ENCODE measurements around the gene ARPC4. TPM values are rescaled to one million over a fixed set of nuclear protein-coding genes. Genes with fewer than 3 reads are reported as not detected.
"Not testable (repeated sequence)": the region's sequence is repeated elsewhere in the genome, so short reads cannot be mapped to it uniquely, and the experiment has no call there.

Gene ARPC4
- total RNA-seq, 4 donors from 2014 or later, result 96.3 to 169 (median 125) TPM

DNA sequence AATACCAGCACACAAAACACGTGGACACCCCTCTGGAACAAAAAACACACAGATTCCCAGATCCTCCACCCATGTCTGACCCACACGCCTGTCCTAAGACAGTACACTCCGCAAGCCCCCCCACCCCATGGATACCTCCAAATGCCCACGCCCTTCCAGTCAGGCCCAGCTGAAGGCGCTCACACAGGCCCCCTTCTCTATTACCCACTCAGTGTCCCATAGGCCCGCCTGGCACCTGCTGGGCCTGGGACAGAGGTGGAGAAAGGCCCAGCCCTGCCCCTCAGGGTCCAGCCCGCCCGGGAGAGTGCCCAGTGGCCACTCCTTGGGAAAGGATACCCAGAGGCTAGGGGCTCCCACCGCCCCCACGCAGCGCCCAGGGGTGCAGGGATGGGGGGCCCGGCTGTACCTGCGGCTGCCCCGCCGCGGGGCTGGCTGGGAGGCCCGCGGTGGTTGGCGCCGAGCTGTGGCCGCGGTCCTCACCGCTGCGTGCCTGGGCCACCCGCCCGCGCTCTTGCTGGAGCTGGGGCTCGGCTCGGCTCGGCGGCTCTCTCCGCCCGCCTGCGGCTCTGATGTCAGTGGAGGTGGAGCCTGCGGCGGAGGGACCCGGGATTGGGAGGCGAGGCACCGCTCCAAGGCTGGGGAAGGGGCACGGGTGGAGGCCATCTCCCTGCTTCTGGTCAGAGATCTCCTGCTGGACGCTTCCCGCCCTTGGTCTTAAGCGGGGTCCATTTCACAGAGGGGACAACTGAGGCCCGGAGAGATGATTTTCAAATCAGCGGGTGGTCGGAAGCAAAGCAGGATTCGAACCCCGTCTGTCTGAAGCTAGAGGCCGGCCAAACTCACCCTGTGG lies 23.2 kb upstream of the ARPC4 start, which contains the start of gene CAMK1:
Gene CAMK1 (minus strand): TSS at position 522 of the 850 bp plus-strand sequence. CDS start 2,198 bp downstream, outside the sequence.
- Histone ChIP-seq H3K36me3 (peaks cover 0 to 16% (median 0%) of the 10 kb centered on the region in 3 donors), H3K9me3 (no peaks in the 10 kb centered on the region), H3K27me3 (no peaks in the 10 kb centered on the region), H3K27ac (peak within 1 kb of the TSS; percentile 82 to 97 (median 92)), H3K4me1 (peaks cover 0 to 44% (median 27%) of the 10 kb centered on the region in 4 donors), H3K4me3 (peak within 1 kb of the TSS; percentile 73 to 93 (median 88))
- WGBS, 2 donors, result 1 to 8% methylated on average over 12 to 44 of the region's 49 CpGs
- DNase-seq (ENCODE audit: low spot score in 2 of 2), result peak; percentile 70 to 73
- TF ChIP-seq POLR2A (IDR thresholded peaks at IDR 0.05) (peak; percentile 20 to 71), EP300 (IDR thresholded peaks at IDR 0.05) (peak in 1 of 2 donors; percentile 50)
- TF ChIP-seq, protein P1, sequence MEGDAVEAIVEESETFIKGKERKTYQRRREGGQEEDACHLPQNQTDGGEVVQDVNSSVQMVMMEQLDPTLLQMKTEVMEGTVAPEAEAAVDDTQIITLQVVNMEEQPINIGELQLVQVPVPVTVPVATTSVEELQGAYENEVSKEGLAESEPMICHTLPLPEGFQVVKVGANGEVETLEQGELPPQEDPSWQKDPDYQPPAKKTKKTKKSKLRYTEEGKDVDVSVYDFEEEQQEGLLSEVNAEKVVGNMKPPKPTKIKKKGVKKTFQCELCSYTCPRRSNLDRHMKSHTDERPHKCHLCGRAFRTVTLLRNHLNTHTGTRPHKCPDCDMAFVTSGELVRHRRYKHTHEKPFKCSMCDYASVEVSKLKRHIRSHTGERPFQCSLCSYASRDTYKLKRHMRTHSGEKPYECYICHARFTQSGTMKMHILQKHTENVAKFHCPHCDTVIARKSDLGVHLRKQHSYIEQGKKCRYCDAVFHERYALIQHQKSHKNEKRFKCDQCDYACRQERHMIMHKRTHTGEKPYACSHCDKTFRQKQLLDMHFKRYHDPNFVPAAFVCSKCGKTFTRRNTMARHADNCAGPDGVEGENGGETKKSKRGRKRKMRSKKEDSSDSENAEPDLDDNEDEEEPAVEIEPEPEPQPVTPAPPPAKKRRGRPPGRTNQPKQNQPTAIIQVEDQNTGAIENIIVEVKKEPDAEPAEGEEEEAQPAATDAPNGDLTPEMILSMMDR (IDR thresholded peaks at IDR 0.05), result peak in 1 of 5 experiments; percentile 7

DNA sequence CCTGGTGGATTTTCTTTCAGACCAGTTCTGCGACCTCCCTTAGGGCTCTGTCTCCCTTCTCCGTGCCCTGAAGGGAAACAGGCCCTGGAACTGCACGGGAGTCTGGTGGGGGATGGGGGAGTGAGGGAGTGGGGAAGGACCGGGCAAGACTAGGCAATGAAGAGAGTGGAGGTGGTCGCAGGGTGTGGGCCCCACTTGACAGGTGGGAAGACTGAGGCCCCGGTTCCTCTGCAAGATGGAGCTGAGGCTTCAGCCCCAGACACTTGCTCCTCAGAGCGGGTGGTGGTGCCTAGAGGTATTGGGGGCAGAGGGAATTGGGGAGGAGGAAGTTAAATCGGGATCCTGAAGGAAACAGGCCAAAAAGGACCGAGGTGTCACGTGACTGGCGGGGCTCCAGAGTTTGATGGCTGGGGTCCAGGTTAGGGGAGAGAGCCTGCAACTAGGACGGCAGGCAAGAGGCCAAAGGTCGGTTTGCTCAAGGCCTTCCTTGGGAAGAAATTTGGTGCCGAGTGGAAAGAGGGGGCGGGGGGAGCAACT lies 22.5 kb upstream of the ARPC4 start:
- Histone ChIP-seq H3K27ac (peak overlapping the region; percentile 82 to 97 (median 92)), H3K36me3 (peaks cover 0 to 9% (median 0%) of the 10 kb centered on the region in 3 donors), H3K4me1 (peaks cover 0 to 44% (median 27%) of the 10 kb centered on the region in 4 donors), H3K9me3 (no peaks in the 10 kb centered on the region), H3K27me3 (no peaks in the 10 kb centered on the region), H3K4me3 (peak overlapping the region; percentile 73 to 93 (median 88))
- TF ChIP-seq POLR2A (IDR thresholded peaks at IDR 0.05) (no peak), EP300 (IDR thresholded peaks at IDR 0.05) (no peak)
- TF ChIP-seq, protein P1 (IDR thresholded peaks at IDR 0.05), result no peak
- DNase-seq (ENCODE audit: low spot score in 2 of 2), result peak; percentile 85 to 94
- WGBS, 2 donors, result 11% methylated on average over 15 of the region's 15 CpGs

DNA sequence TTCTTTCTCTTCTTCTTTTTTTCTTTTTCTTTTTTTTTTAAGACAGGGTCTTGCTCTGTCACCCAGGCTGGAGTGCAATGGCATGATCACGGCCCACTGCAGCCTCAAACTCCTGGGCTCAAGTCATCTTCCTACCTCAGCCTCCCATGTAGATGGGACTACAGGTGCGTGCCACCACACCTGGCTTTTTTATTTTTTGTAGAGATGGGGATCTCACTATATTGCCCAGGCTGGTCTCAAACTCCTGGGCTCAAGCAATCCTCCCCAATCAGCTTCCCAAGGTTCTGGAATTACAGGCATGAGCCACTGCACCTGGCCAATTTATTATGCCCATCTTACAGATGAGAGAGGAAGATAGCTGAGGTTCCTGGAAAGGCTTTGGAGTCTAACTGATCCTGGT lies 21.9 kb upstream of the ARPC4 start:
- WGBS, 2 donors, result 86 to 88% methylated on average over 2 of the region's 2 CpGs
- not testable (repeated sequence) for H3K27me3 ChIP-seq; H3K4me3 ChIP-seq; DNase-seq (ENCODE audit: low spot score in 2 of 2); H3K9me3 ChIP-seq; H3K36me3 ChIP-seq
- H3K4me1 ChIP-seq, result peaks cover 0 to 44% (median 27%) of the 10 kb centered on the region in 4 donors
- peak overlapping the region in 3 of 4 donors; percentile 16 to 97 (median 91) for H3K27ac ChIP-seq

DNA sequence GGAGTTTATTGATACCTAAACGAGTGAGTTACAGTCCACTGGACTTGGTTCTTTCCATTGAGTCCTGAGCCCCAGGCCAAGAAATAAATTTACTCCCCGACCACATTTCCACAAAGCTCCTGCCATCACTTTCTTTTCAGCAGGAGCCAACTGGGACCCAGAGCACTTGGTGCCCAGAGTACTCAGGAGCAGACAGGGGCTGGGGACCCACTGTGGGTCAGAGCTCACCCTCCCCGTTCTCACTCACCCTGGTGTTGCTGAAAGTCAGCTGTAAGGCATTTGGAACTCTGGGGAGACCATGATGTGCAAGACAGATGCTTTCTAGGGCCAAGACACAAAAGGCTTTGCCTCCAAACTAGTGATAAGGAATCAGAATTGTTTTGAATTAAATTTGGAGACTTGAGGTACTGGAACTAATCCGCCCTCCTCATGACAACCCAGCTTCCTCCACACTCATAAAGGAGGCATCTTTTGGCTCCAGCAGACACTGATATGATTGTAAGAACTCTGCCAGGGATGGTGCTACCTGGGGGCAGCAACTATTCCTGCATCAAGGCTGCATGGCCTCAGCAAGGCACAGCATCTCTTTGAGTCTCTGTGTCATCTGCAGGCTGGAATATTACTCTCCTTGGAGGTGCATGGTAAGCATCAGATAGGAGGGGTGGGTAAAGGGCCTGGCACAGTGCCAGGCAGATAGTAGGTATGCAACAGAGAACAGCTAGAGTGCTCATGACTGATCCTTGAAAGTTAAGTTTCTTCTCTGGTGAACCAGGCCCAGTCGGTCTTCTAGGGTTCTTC lies 15.8 kb upstream of the ARPC4 start:
- no peak for DNase-seq (ENCODE audit: low spot score in 2 of 2)
- Histone ChIP-seq H3K36me3 (peaks cover 0 to 31% (median 0%) of the 10 kb centered on the region in 3 donors), H3K27ac (no peak overlapping the region), H3K9me3 (no peaks in the 10 kb centered on the region), H3K27me3 (no peaks in the 10 kb centered on the region), H3K4me3 (no peak overlapping the region), H3K4me1 (peaks cover 0 to 20% (median 9%) of the 10 kb centered on the region in 4 donors)
- TF ChIP-seq EP300 (IDR thresholded peaks at IDR 0.05) (no peak), POLR2A (IDR thresholded peaks at IDR 0.05) (no peak)
- TF ChIP-seq, protein P1 (IDR thresholded peaks at IDR 0.05), result no peak
- 72 to 76% methylated on average over 5 of the region's 5 CpGs for WGBS, 2 donors

DNA sequence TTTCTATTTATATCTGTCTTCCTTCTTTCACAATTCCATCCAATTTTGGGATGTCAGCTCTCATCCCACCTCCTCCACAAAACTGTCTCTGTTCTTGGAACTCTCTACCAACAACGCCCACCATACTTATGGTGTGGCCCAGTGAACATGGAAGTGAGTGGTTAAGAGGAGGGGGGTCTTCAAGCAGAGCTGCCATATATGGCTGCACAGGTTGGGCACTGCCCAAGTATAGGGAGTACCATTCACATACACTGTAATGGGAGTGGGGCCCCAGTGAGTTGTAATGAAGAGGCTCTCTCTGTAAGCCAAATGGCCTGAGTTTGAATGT lies 15.2 kb upstream of the ARPC4 start:
- Histone ChIP-seq H3K27me3 (no peaks in the 10 kb centered on the region), H3K9me3 (no peaks in the 10 kb centered on the region), H3K36me3 (peaks cover 0 to 37% (median 0%) of the 10 kb centered on the region in 3 donors), H3K27ac (no peak overlapping the region), H3K4me1 (peaks cover 0 to 20% (median 9%) of the 10 kb centered on the region in 4 donors), H3K4me3 (no peak overlapping the region)
- TF ChIP-seq, protein P1 (IDR thresholded peaks at IDR 0.05), result no peak
- TF ChIP-seq POLR2A (IDR thresholded peaks at IDR 0.05) (no peak), EP300 (IDR thresholded peaks at IDR 0.05) (no peak)
- no peak for DNase-seq (ENCODE audit: low spot score in 2 of 2)
- WGBS, 2 donors, result 59 to 94% methylated on average over 1 of the region's 1 CpG
